NCI-H2029 treated with DMSO at 0.1 percent for 48 hours (cell line): Measurements from ENCODE around the gene KEAP1.

Experiments used
- DNase-seq: peaks from one replicate; lab custom pipeline; 2025; lab: John Stamatoyannopoulos, UW

The KEAP1 gene

DNA sequence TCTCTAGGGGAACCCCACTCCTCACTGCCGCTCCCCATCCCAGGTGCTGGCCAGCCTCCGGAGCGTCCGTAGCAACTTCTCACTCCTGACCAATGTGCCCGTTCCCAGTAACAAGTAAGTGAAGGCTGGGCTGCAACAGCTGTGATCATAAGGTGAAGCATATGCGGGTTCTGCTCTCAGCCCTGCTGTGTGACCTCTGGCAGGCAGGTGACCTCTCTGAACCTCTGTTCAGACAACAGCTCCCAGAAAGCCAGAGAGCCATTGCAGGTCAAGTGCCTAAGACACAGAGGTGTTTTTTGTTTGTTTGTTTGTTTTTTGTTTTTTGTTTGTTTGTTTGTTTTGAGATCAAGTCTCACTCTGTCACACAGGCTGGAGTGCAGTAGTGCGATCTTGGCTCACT lies 54.1 kb downstream of the KEAP1 start:
- DNase-seq = no peak

DNA sequence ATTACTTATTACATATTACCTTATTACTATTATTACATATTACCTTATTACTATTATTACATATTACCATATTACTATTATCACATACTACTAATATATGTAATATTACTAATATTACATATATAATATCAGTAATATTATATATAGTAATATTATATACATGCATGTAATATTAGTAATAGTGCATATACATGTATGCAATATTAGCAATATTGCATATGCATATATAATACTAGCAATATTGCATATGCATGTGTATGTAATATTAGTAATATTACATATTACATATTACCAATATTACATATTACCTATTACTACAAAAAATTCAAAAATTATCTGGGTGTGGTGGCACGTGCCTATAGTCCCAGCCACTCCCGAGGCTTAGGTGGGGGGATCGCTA lies 60.5 kb downstream of the KEAP1 start:
- no peak for DNase-seq

DNA sequence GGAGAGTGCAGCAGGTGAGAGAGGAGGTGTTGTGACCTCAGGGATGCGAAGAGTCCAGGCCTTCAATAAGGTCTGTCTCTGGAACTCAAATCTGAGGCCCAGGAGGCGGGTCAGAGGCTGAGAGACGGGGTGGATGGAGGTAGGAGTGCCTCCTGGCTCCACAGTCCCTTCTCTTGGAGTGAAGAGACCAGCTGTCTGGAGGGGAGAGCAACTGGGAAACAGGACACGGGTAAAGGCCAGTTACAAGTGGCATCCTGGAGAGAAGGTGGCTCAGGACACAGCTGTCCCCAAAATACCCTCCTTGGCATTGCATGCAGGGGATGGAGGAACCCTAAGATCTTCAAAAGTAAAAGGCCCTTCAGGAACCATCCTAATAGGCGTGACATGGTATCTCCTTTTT lies 63.6 kb downstream of the KEAP1 start:
- no peak for DNase-seq
